SK-N-SH treated with all-trans-retinoic acid at 6 μM for 48 hours (cell line): ENCODE results near the gene XCR1.

Experiments
- BACH2 ChIP-seq: fragments of 250-450 bp; sonication (Bioruptor Pico); IDR thresholded peaks from 2 replicates; pipeline ENCODE4 v1.9.0; 2021; ENCODE audit warnings: mild to moderate bottlenecking, borderline replicate concordance
- OSR1 ChIP-seq: fragments of 250-450 bp; sonication (Bioruptor Pico); IDR thresholded peaks from 2 replicates; pipeline ENCODE4 v1.8.0; 2022; ENCODE audit warnings: moderate library complexity, mild to moderate bottlenecking, inconsistent platforms
- RARB ChIP-seq: fragments of 250-450 bp; sonication (Bioruptor Pico); IDR thresholded peaks from 2 replicates; pipeline ENCODE4 v1.8.0; 2021; ENCODE audit warnings: mild to moderate bottlenecking, moderate library complexity
- ZFP3 ChIP-seq: fragments of 250-450 bp; sonication (Bioruptor Pico); IDR thresholded peaks from 2 replicates; pipeline ENCODE4 v1.5.0; 2020; ENCODE audit warnings: mild to moderate bottlenecking, moderate library complexity
- TF ChIP-seq, protein P1 (sequence below): fragments of 250-450 bp; sonication (Bioruptor Pico); IDR thresholded peaks from 2 replicates; pipeline ENCODE4 v1.8.0; 2020; ENCODE audit warnings: mild to moderate bottlenecking, moderate library complexity, borderline replicate concordance
- TF ChIP-seq, protein P2 (sequence below): fragments of 250-450 bp; sonication (Bioruptor Pico); IDR thresholded peaks from 2 replicates; pipeline ENCODE4 v1.5.0; 2020; ENCODE audit warnings: mild to moderate bottlenecking, moderate library complexity

DNA sequence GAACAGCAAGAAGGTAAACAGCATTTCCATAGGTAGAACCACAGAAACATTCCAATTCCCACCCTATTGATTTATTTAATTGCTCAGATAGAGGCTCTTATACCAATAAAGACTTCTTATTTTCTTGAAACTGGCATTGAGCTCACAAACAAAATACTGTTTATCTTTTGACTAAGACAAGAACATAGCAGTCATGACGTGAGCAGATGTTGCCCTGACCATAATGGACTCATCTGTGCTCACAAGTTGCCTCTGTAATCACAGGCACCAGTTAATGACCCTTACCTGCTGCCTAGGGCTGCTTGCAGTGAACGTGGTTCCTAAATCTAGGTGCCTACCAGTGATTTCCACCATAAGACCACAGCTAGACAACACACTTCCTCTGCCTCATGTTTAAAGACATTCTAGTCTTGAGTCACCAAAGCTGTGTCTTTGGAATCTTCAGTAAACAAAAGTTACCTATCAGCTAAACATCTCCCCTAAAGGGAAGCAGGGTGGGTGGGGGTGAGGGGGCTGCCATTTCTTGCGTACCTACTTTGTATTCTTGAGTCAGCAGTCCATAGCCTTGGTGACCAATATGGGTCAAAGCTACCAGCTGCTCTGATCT lies 33.8 kb downstream of the XCR1 start:
- TF ChIP-seq, protein P1, sequence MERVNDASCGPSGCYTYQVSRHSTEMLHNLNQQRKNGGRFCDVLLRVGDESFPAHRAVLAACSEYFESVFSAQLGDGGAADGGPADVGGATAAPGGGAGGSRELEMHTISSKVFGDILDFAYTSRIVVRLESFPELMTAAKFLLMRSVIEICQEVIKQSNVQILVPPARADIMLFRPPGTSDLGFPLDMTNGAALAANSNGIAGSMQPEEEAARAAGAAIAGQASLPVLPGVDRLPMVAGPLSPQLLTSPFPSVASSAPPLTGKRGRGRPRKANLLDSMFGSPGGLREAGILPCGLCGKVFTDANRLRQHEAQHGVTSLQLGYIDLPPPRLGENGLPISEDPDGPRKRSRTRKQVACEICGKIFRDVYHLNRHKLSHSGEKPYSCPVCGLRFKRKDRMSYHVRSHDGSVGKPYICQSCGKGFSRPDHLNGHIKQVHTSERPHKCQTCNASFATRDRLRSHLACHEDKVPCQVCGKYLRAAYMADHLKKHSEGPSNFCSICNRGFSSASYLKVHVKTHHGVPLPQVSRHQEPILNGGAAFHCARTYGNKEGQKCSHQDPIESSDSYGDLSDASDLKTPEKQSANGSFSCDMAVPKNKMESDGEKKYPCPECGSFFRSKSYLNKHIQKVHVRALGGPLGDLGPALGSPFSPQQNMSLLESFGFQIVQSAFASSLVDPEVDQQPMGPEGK (CRISPR knock-in tag): no peak
- TF ChIP-seq, protein P2, sequence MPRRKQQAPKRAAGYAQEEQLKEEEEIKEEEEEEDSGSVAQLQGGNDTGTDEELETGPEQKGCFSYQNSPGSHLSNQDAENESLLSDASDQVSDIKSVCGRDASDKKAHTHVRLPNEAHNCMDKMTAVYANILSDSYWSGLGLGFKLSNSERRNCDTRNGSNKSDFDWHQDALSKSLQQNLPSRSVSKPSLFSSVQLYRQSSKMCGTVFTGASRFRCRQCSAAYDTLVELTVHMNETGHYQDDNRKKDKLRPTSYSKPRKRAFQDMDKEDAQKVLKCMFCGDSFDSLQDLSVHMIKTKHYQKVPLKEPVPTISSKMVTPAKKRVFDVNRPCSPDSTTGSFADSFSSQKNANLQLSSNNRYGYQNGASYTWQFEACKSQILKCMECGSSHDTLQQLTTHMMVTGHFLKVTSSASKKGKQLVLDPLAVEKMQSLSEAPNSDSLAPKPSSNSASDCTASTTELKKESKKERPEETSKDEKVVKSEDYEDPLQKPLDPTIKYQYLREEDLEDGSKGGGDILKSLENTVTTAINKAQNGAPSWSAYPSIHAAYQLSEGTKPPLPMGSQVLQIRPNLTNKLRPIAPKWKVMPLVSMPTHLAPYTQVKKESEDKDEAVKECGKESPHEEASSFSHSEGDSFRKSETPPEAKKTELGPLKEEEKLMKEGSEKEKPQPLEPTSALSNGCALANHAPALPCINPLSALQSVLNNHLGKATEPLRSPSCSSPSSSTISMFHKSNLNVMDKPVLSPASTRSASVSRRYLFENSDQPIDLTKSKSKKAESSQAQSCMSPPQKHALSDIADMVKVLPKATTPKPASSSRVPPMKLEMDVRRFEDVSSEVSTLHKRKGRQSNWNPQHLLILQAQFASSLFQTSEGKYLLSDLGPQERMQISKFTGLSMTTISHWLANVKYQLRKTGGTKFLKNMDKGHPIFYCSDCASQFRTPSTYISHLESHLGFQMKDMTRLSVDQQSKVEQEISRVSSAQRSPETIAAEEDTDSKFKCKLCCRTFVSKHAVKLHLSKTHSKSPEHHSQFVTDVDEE (CRISPR knock-in tag): no peak
- TF ChIP-seq RARB (CRISPR knock-in tag): no peak
- TF ChIP-seq OSR1 (CRISPR knock-in tag): no peak
- no peak for TF ChIP-seq ZFP3 (CRISPR knock-in tag)
- TF ChIP-seq BACH2: no peak
